ENCODE results near the gene CYP4F11.

GRCh38 chr19:15976836-15977689, 42.7 kb upstream of the CYP4F11 start:
- TF ChIP-seq CTCF (IDR thresholded peaks at IDR 0.05) = no peak
- no peak for TF ChIP-seq POLR2A (IDR thresholded peaks at IDR 0.05)
